Neural progenitor cell (in vitro differentiated cells): ENCODE data around the gene LRRC19. TPM values are rescaled to one million over a fixed set of nuclear protein-coding genes. Genes with fewer than 3 reads are reported as not detected.
A peak's percentile ranks its signal among the peaks of the same experiment; 100 is the strongest.

Experiments
- DNase-seq: peaks from one replicate; pipeline ENCODE4 v3.0.0-alpha.2; 2016; ENCODE audit warnings: low spot score
- H2AFZ ChIP-seq: fragments of 200-600 bp; sonication (generic); replicated peaks from 2 replicates; pipeline ENCODE4 v1.6.1; 2016; ENCODE audit warnings: antibody characterized with exemption
- H3F3A ChIP-seq: fragments of 200-600 bp; sonication (generic); 2 replicates; pipeline ENCODE4 v1.6.1; 2016; ENCODE audit warnings: antibody characterized with exemption, low read depth
- H3K27ac ChIP-seq: fragments of 200-600 bp; sonication (generic); 2 replicates; pipeline ENCODE4 v1.5.1; 2016; ENCODE audit warnings: mild to moderate bottlenecking
- H3K27me3 ChIP-seq: fragments of 200-600 bp; sonication (generic); 2 replicates; pipeline ENCODE4 v1.6.1; 2016; ENCODE audit warnings: mild to moderate bottlenecking, moderate library complexity
- H3K36me3 ChIP-seq: fragments of 200-600 bp; sonication (generic); 2 replicates; pipeline ENCODE4 v1.5.1; 2016
- H3K4me1 ChIP-seq: fragments of 200-600 bp; sonication (generic); 2 replicates; pipeline ENCODE4 v1.6.1; 2016; ENCODE audit warnings: mixed run types
- H3K4me2 ChIP-seq: fragments of 200-600 bp; sonication (generic); 2 replicates; pipeline ENCODE4 v1.6.1; 2016
- H3K4me3 ChIP-seq: fragments of 200-600 bp; sonication (generic); 2 replicates; pipeline ENCODE4 v1.5.1; 2016
- H3K79me2 ChIP-seq: fragments of 200-600 bp; sonication (generic); 2 replicates; pipeline ENCODE4 v1.6.1; 2016; ENCODE audit warnings: low read depth
- H3K9ac ChIP-seq: fragments of 200-600 bp; sonication (generic); 2 replicates; pipeline ENCODE4 v1.6.1; 2016
- H3K9me3 ChIP-seq: fragments of 200-600 bp; sonication (generic); 2 replicates; pipeline ENCODE4 v1.5.1; 2016; ENCODE audit warnings: low read depth
- H4K20me1 ChIP-seq: fragments of 200-600 bp; sonication (generic); 2 replicates; pipeline ENCODE4 v1.6.1; 2016; ENCODE audit warnings: low read depth
- H3K27ac Mint-ChIP-seq: 3 replicates; pipeline ENCODE4 v1.8.0; 2021; ENCODE audit warnings: mixed read lengths
- H3K27me3 Mint-ChIP-seq: 2 replicates; pipeline ENCODE4 v1.8.0; 2022; ENCODE audit warnings: low read depth, mild to moderate bottlenecking, inconsistent platforms, moderate library complexity, mixed read lengths; ENCODE audit not compliant: insufficient read depth
- H3K36me3 Mint-ChIP-seq: 3 replicates; pipeline ENCODE4 v1.8.0; 2021; ENCODE audit warnings: mixed read lengths
- H3K4me1 Mint-ChIP-seq: 3 replicates; pipeline ENCODE4 v1.8.0; 2021; ENCODE audit warnings: mixed read lengths
- H3K4me3 Mint-ChIP-seq: 3 replicates; pipeline ENCODE4 v1.8.0; 2021; ENCODE audit warnings: mild to moderate bottlenecking, moderate library complexity, mixed read lengths
- H3K9me3 Mint-ChIP-seq: 3 replicates; pipeline ENCODE4 v1.8.0; 2020; ENCODE audit warnings: mixed read lengths
- EZH2 ChIP-seq: fragments of 200-600 bp; sonication (generic); IDR thresholded peaks from 2 replicates; pipeline ENCODE4 v1.6.1; 2017; ENCODE audit warnings: antibody characterized with exemption, mild to moderate bottlenecking, moderate library complexity
- EZH2phosphoT487 ChIP-seq: fragments of 200-600 bp; sonication (generic); IDR thresholded peaks from 2 replicates; pipeline ENCODE4 v1.6.1; 2017; ENCODE audit warnings: antibody characterized with exemption
- total RNA-seq: library from RNA; depleted of rRNA; stranded (reverse); fragments of >200 nt; gene quantifications from 2 replicates; pipeline ENCODE4 v1.2.3, GENCODE V29; 2015; ENCODE audit warnings: low replicate concordance
- TF ChIP-seq, protein P1 (sequence below): fragments of 200-600 bp; sonication (generic); IDR thresholded peaks from 2 replicates; pipeline ENCODE4 v1.5.1; 2017; ENCODE audit warnings: antibody characterized with exemption, mild to moderate bottlenecking

The LRRC19 gene
- total RNA-seq, 1 donor from 2014 or later: not detected

- H3K4me2 ChIP-seq: peak overlapping the region; percentile 69
- peak overlapping the region; percentile 2 for H2AFZ ChIP-seq
- Mint-ChIP-seq H3K27me3 (no peaks in the 10 kb centered on the region), H3K4me3 (peak overlapping the region; percentile 83), H3K36me3 (peaks cover 10% of the 10 kb centered on the region), H3K9me3 (no peaks in the 10 kb centered on the region), H3K27ac (peak overlapping the region; percentile 94), H3K4me1 (peaks cover 17% of the 10 kb centered on the region)
- H4K20me1 ChIP-seq: no peaks in the 10 kb centered on the region
- DNase-seq: peak; percentile 87
- TF ChIP-seq EZH2 (no peak), EZH2phosphoT487 (no peak)
- TF ChIP-seq, protein P1, sequence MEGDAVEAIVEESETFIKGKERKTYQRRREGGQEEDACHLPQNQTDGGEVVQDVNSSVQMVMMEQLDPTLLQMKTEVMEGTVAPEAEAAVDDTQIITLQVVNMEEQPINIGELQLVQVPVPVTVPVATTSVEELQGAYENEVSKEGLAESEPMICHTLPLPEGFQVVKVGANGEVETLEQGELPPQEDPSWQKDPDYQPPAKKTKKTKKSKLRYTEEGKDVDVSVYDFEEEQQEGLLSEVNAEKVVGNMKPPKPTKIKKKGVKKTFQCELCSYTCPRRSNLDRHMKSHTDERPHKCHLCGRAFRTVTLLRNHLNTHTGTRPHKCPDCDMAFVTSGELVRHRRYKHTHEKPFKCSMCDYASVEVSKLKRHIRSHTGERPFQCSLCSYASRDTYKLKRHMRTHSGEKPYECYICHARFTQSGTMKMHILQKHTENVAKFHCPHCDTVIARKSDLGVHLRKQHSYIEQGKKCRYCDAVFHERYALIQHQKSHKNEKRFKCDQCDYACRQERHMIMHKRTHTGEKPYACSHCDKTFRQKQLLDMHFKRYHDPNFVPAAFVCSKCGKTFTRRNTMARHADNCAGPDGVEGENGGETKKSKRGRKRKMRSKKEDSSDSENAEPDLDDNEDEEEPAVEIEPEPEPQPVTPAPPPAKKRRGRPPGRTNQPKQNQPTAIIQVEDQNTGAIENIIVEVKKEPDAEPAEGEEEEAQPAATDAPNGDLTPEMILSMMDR: peak; percentile 81
- H3K27ac ChIP-seq: peak overlapping the region; percentile 98
- peaks cover 28% of the 10 kb centered on the region for H3K4me1 ChIP-seq
- H3K79me2 ChIP-seq: peaks cover 27% of the 10 kb centered on the region
- peak overlapping the region; percentile 39 for H3K4me3 ChIP-seq
- H3K9me3 ChIP-seq: no peaks in the 10 kb centered on the region
- peaks cover 33% of the 10 kb centered on the region for H3F3A ChIP-seq
- H3K36me3 ChIP-seq: peaks cover 12% of the 10 kb centered on the region
- H3K9ac ChIP-seq: peak overlapping the region; percentile 24
- no peaks in the 10 kb centered on the region for H3K27me3 ChIP-seq
Measured at GRCh38 chr9:26975728-26976707, 29.5 kb downstream of the LRRC19 start.

DNA sequence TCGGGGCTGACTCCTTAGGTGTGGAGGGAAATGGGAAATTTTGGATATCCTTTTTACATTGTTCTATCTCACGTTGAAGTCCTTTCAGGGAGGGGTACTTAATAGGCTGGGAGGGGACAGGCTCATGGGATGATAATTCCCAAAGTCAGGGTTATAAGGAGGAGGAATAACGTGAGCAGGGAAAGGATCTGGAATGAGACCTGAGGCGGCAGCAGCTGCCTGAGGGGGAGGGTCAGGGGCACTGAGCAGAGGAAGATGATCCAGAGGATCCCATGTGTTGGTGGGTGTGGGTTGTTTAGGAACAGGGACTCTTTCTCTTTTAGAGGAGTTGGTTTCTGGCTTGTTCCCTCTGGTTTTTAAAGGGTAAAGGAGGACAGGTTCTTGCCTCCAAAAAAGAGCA, 30.5 kb downstream of the LRRC19 start:
- peaks cover 8% of the 10 kb centered on the region for H3K36me3 Mint-ChIP-seq
- H3K27ac Mint-ChIP-seq: peak overlapping the region; percentile 14
- peaks cover 1% of the 10 kb centered on the region for H3K9me3 Mint-ChIP-seq
- TF ChIP-seq, protein P1: no peak
- TF ChIP-seq EZH2 (no peak), EZH2phosphoT487 (no peak)
- H3K9me3 ChIP-seq: no peaks in the 10 kb centered on the region
- H3K4me3 Mint-ChIP-seq: no peak overlapping the region
- no peaks in the 10 kb centered on the region for H3K27me3 Mint-ChIP-seq
- peak overlapping the region; percentile 39 for H3K4me3 ChIP-seq
- peaks cover 37% of the 10 kb centered on the region for H3K79me2 ChIP-seq
- H3K4me2 ChIP-seq: peak overlapping the region; percentile 69
- peak overlapping the region; percentile 98 for H3K27ac ChIP-seq
- H3F3A ChIP-seq: peaks cover 33% of the 10 kb centered on the region
- peak overlapping the region; percentile 2 for H2AFZ ChIP-seq
- H3K36me3 ChIP-seq: peaks cover 12% of the 10 kb centered on the region
- H4K20me1 ChIP-seq: no peaks in the 10 kb centered on the region
- no peak overlapping the region for H3K9ac ChIP-seq
- peaks cover 17% of the 10 kb centered on the region for H3K4me1 Mint-ChIP-seq
- H3K27me3 ChIP-seq: no peaks in the 10 kb centered on the region
- DNase-seq: peak; percentile 36
- H3K4me1 ChIP-seq: peaks cover 28% of the 10 kb centered on the region

DNA sequence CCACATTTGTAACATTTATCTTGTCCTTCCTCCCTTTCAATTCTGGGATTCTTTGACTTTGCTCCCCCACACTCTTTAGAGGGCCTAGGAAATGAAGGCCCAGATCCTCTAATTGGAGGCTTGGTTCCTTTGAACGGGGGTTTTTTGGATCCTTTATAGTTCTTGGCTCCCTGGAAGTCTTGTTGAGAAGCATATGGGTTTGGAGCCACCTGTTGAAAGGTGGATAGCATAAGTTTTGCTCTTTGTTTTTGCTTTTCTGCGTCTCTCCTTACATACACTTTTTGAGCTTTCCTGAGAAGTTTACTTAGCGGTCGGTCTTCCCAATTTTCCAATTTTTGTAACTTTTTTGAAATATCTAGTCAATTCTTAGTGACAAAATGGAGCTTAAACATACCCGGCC, 31.5 kb downstream of the LRRC19 start:
- Histone ChIP-seq H3F3A (peaks cover 33% of the 10 kb centered on the region), H3K36me3 (peaks cover 16% of the 10 kb centered on the region), H3K27ac (peak overlapping the region; percentile 10), H3K4me3 (no peak overlapping the region), H2AFZ (no peak overlapping the region), H3K9me3 (no peaks in the 10 kb centered on the region), H3K4me2 (no peak overlapping the region), H3K4me1 (peaks cover 28% of the 10 kb centered on the region), H3K79me2 (peaks cover 46% of the 10 kb centered on the region), H3K27me3 (no peaks in the 10 kb centered on the region), H4K20me1 (no peaks in the 10 kb centered on the region), H3K9ac (no peak overlapping the region)
- peaks cover 7% of the 10 kb centered on the region for H3K9me3 Mint-ChIP-seq
- H3K4me3 Mint-ChIP-seq: no peak overlapping the region
- no peak for DNase-seq
- H3K27me3 Mint-ChIP-seq: no peaks in the 10 kb centered on the region
- H3K27ac Mint-ChIP-seq: no peak overlapping the region
- TF ChIP-seq, protein P1: no peak
- no peak for TF ChIP-seq EZH2
- no peak for TF ChIP-seq EZH2phosphoT487
- peaks cover 13% of the 10 kb centered on the region for H3K36me3 Mint-ChIP-seq
- H3K4me1 Mint-ChIP-seq: peaks cover 17% of the 10 kb centered on the region
